ENCODE measurements around the gene ARTN. TPM values are rescaled to one million over a fixed set of nuclear protein-coding genes. Genes with fewer than 3 reads are reported as not detected.

ARTN gene
- total RNA-seq, 2 donors from 2014 or later, result 2.5 to 4.2 TPM

DNA sequence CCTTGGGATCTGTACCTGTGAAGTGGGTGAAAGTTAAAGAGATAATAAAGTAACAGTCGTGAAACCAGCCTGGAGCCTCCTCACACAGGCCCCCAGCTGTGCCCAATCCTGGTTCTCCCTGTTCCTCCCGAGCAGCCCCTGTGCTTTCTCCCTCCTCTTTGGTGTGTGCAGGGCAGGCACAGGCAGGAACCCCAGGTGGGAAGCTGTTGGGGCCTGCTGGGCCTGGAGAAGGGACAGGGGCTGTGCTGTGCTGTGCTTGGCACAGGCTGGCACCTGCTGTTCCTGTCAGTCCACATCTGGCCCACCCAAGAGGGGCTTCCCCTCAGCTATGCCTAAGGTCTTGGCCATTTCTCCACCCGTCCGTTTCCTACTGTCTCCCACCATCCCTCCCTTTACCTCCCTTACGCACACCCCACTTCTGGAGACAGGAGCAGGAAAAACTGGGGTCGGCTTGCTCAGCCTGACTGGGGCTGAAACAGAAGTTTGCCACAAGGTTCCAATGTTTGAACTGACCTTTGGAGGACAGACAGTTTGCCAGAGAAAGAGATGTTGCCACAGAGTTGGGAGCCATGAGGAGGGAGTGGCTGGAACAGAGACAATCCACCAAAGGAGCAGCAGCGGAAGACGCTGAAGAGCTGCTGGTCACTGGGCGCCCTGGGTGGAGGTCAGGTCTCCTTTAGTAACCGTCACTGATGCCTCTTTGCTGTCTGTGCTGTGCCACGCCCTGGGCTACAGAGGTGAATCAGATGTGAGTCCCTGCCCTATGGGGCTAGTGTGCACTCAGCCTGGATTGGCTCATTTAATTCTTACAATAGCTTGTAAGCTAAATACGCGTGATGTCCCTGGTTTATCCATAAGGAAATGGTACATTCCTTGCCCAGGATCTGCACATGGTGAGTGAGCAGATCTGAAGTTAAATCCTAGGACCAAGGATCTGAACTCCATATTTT lies 18.8 kb upstream of the ARTN start:
- DNase-seq (ENCODE audit: low spot score), result peak; percentile 50
- intact Hi-C loops (cut with DNase I), result no loop called here

DNA sequence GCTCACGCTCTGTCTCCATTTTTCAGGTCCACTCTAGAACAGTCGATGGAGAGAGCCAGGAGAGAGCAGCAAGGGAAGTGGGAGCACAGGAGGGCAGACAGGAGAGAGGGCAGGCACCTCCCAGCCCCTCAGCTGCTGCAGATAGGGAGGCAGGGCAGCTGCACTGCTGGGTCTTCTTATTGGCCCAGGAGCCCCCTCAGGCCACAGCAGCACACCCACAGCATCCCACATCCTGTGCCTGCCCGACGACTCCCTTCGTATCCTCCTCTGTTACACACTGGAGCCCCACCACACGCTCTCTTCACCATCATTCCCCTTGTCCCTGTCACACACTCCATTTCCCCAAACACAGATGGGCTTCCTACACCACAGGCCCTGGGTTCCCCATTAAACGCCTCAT lies 13.7 kb upstream of the ARTN start:
- DNase-seq (ENCODE audit: low spot score), result no peak
- intact Hi-C loops (cut with DNase I), result no loop called here

DNA sequence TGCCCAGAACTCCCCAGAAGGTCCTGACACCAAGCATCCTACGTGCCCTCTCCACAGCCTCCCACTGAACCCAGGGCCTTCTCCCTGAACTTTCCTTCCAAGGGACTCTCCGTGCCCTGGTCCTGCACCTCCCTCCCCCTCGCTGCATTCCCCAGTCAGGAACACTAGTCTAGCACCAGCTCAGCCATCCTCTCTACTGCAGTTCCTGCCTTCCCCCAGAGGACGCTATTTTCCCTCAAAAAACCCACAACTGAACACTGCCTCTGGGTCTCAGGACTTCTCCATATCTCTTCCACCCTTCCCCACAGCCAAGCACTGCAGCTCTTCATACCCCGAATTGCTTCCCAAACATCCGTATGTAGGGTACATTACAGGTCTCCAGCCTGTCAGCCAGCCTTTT lies 12.6 kb upstream of the ARTN start:
- no peak for DNase-seq (ENCODE audit: low spot score)
- intact Hi-C loops (cut with DNase I), result no loop called here

DNA sequence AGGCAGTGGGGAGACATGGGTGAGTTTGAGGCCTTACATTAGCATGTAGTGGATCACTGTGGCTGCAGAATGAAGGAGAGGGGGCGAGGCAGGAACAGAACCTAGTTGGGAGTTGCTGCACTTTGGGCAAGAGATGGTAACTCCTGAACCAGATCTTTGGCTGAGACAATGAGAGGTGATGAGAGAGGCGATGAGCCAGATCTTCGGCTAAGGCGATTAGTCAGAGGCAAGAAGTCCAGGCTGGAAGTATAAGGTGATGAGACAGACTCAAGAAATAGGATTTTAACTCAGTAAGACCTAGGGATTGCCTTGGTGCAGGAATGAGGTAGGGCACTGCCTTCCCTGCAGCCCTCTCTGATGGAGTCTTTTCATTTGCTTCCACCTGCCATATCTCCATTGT lies 9.1 kb upstream of the ARTN start:
- DNase-seq (ENCODE audit: low spot score), result no peak
- intact Hi-C loops (cut with DNase I), result no loop called here

DNA sequence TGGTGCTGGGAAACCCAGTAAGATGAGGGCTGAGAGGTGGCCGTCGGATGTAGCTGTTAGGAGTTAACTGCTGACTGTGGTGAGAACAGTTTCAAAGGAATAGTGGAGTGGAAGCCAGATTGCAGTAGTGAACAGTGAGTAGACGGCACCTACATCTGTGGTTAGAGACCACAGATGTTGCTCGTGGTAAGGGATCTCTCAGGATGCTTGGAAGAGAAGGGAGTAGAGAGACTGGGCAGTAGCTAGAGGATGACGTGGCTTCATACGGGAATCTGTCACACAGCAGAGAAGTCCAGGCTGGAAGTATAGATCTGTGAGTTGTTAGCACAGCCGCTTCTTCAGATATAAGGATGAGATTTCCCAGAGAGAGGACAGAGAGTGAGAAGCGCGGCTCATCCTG lies 7.8 kb upstream of the ARTN start:
- DNase-seq (ENCODE audit: low spot score), result no peak
- intact Hi-C loops (cut with DNase I), result no loop called here

DNA sequence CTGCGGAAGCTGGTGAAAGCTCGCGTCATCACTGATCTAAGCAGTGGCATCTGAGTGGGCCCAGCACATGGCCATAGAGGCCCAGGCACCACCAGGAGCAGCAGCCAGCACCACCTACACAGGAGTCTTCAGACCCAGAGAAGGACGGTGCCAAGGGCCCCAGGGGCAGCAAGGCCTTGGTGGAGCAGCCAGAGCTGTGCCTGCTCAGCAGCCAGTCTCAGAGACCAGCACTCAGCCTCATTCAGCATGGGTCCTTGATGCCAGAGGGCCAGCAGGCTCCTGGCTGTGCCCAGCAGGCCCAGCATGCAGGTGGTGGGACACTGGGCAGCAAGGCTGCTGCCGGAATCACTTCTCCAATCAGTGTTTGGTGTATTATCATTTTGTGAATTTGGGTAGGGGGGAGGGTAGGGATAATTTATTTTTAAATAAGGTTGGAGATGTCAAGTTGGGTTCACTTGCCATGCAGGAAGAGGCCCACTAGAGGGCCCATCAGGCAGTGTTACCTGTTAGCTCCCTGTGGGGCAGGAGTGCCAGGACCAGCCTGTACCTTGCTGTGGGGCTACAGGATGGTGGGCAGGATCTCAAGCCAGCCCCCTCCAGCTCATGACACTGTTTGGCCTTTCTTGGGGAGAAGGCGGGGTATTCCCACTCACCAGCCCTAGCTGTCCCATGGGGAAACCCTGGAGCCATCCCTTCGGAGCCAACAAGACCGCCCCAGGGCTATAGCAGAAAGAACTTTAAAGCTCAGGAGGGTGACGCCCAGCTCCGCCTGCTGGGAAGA lies 3.2 kb upstream of the ARTN start:
- DNase-seq (ENCODE audit: low spot score), result no peak
- intact Hi-C loops (cut with DNase I), result no loop called here

DNA sequence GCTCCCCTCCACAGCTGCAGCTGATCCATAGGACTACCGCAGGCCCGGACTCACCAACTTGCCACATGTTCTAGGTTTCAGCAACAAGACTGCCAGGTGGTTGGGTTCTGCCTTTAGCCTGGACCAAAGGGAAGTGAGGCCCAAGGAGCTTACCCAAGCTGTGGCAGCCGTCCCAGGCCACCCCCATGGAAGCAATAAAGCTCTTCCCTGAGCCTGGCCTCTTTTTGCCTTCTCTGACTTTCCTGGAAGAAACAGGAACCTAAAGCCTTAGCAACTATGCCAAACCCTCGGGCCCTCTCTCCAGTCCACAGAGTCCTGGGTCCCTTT lies 2.7 kb upstream of the ARTN start:
- no peak for DNase-seq (ENCODE audit: low spot score)
- intact Hi-C loops (cut with DNase I), result no loop called here

DNA sequence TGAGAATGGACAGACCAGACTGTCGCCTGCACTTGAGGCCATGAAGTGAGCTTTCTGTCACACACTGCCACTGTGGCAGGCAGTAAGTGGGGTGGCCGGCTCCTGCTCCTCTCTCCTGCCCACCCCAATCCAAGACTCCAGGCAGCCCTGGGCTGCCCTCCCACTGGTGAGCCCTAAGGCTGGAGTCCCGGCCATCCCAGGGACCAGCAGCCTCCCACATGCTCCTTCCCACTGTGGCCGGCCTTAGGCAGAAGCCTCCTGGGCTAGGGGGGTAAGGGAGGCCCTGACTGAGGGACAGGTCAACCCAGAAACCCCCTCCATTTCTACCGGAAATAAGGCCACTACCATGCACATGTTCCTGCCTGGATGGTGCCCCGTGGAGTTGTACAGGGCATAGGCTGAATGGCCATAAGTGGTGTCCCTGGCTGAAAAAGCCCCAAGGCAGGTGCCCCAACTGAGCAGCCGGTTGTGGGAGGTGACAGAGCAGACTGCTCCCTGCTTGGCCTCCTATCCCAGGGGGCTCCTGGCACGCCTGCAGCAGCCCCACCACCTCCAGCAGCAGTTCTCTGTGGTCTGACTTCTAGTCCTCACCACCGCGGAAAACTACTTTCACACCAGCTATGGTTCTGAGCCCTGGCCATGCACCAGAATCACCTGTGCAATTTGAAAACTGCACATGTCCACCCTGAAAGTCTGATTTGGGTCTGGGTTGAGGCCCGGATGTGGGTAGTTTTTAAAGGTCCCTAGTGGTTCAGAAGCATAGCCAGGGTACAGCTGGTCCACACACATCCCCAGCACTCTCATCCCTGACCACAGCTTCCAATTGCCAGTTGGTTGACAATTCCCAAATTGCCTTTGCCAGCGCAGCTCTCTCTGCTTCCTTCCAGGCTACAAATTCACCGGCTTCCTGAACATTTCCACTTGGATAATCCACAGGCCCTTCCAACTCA lies 1.6 kb upstream of the ARTN start:
- intact Hi-C loops (cut with DNase I), result no loop called here
- no peak for DNase-seq (ENCODE audit: low spot score)

DNA sequence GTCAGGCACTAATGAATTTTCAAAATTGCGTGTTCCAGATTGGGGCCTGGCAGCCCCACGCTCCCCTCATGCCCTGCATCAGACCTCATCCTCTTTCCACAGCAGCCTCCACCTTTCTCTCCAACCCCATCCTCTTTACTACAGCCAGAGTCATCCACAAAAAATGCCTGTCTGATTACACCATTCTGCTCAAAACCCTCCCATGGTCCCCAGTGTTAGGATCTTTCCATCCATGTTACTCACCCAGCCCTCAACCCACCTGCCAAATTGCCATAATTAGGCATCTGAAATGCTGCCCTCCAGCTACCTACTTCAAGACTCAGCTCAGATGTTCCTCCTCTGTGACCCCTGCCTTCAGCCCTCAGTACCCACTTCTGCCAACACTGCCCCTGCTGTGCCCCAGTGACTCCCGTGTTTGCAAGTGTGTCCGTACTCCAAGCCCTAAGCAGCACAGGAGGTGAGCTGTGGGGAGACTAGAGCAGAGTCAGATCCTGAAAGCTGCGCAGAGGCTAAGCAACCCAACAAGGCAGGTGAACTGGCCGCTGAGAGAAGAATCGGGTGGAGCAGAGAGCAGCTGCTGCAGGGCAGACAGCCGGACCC lies 715 bp upstream of the ARTN start:
- DNase-seq (ENCODE audit: low spot score), result no peak
- intact Hi-C loops (cut with DNase I), result no loop called here

DNA sequence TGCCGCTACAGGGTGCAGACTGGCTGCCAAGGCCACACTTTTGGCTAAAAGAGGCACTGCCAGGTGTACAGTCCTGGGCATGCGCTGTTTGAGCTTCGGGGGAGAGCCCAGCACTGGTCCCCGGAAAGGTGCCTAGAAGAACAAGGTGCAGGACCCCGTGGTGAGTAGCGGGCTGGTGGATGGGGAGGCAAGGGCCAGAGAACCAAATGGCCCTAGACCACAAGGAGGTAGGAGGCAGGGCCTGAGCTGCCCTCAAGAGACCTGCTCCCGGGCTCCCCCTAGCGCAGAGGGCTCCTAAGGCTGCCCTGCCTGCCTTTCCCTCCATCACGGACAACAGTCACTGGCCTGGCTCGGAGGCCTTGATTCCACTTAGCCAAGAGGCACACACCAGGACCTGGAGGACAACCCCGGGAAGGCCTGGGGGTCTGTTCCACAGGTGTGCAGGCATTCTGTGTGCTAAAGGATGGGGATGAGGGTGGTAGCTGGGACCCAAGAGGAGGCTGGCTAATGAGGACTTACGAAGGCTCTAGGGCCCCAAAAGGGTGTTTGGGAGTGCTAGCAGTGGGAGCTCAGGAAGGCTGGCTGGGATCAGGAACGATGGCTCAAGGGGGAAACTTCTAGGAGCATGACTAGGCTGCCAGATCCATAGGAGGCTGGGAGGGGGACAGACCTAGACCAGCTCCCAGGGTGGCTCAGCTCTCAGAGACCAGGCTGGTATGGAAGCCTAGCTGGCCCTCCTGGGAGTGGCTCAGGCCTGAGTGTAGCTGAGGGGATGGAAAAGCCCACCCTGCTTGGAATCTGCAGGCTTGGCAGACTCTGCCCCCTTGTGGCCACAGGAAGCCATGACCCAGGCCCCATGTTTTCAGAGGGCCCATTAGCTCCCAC lies 742 bp downstream of the ARTN start:
- DNase-seq (ENCODE audit: low spot score), result peak; percentile 88
- intact Hi-C loops (cut with DNase I), result loop anchor here in 1 of 2 donors (2.0 kb wide), 1 partner anchor 170 kb away; no protein-coding TSS in a partner anchor

DNA sequence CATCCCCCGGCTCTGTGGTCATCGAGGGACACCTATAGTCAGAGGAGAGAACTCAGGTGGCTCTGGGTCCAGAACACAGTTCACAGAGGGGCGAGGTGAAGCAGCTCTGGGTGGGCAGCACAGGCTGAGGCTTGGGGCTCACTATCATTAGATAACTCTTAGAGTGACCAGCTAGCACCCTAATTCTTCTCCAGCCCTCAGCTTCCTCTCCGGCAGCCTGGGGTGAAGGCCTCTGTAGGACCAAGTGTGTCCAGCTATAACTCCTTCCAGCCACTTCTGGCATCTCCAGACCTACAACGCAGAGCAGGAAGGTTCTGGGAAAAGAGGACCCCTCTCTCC lies 1.4 kb downstream of the ARTN start:
- no peak for DNase-seq (ENCODE audit: low spot score)
- intact Hi-C loops (cut with DNase I), result loop anchor here (2.0 to 5.0 kb wide), 2 partner anchors 170 to 173 kb away; no protein-coding TSS in a partner anchor

DNA sequence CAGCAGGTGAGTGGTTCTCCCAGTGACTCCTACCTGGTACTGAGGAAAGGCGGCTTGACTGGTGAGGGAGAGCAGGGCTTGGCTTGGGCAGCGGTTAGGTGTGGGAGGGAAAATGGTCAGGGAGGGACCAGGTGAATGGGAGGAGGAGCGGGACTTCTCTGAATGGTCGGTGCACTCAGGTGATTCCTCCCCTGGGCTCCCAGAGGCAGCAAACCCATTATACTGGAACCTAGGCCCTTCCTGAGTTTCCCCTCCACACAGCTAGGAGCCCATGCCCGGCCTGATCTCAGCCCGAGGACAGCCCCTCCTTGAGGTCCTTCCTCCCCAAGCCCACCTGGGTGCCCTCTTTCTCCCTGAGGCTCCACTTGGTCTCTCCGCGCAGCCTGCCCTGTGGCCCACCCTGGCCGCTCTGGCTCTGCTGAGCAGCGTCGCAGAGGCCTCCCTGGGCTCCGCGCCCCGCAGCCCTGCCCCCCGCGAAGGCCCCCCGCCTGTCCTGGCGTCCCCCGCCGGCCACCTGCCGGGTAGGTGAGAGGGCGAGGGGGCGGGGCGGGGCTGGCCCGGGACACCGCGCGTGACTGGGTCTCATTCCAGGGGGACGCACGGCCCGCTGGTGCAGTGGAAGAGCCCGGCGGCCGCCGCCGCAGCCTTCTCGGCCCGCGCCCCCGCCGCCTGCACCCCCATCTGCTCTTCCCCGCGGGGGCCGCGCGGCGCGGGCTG lies 2.3 kb downstream of the ARTN start:
- DNase-seq (ENCODE audit: low spot score), result peak; percentile 68
- intact Hi-C loops (cut with DNase I), result loop anchor here (2.0 to 5.0 kb wide), 2 partner anchors 171 to 174 kb away; no protein-coding TSS in a partner anchor

DNA sequence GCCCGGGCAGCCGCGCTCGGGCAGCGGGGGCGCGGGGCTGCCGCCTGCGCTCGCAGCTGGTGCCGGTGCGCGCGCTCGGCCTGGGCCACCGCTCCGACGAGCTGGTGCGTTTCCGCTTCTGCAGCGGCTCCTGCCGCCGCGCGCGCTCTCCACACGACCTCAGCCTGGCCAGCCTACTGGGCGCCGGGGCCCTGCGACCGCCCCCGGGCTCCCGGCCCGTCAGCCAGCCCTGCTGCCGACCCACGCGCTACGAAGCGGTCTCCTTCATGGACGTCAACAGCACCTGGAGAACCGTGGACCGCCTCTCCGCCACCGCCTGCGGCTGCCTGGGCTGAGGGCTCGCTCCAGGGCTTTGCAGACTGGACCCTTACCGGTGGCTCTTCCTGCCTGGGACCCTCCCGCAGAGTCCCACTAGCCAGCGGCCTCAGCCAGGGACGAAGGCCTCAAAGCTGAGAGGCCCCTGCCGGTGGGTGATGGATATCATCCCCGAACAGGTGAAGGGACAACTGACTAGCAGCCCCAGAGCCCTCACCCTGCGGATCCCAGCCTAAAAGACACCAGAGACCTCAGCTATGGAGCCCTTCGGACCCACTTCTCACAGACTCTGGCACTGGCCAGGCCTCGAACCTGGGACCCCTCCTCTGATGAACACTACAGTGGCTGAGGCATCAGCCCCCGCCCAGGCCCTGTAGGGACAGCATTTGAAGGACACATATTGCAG lies 3.0 kb downstream of the ARTN start:
- intact Hi-C loops (cut with DNase I), result loop anchor here in 1 of 2 donors (5.0 kb wide), 1 partner anchor 174 kb away; no protein-coding TSS in a partner anchor

DNA sequence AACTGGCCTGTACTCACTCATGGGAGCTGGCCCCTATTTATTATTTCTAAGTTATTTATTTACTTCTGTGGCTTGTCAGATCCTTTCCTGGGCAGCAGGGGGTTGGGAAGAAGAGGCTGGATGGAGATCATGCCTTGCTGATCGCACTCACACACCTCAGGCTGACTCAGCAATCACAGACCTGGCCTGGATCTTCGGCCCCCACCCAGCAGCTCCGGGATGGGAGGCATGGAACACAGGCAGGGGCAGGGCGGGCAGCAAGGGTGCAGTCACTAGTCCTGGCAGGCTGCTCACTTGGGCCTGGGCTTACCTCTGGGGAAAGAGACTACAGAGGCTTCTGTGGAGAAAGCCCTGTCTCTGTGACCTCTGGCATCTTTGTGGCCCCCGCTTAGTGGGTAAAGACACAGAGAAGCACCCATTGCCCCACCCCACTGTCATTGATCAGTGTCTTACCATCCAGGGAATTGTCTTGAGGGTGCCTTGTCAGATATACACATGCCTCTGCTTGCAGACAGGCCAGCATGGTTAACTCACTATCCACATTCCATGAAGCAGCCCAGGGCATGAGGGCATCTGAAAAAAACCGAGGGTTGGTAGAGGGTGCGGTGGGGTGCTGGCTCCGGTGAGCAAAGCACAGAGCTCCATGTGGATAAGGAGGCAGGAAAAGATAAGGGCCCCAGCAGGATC lies 3.7 kb downstream of the ARTN start:
- intact Hi-C loops (cut with DNase I), result loop anchor here in 1 of 2 donors (5.0 kb wide), 1 partner anchor 175 kb away; no protein-coding TSS in a partner anchor
- peak; percentile 79 for DNase-seq (ENCODE audit: low spot score)

More for the DNA sequence above, 3.0 kb downstream of the ARTN start:
- peak; percentile 78 for DNase-seq (ENCODE audit: low spot score)

DNA sequence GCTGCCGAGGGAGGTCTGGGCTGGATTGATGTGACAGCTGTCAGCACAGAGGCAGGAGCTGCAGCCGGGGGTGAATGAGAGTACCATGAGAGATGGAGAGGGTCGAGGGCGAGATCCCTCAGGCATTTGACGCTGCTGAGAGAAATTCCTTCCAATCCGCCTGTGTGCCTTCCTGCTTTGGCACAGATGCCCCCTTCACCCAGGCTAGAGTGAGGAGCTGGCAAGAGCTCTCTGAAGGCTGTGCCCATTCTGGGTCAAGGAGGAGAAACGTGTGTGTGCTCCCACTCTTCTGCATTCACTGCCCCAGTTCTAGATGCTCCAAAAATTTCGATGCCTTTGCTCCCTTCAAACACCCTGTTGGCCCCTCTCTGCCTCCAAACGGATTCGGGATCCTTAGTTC lies 4.8 kb downstream of the ARTN start:
- intact Hi-C loops (cut with DNase I), result loop anchor here in 1 of 2 donors (5.0 kb wide), 1 partner anchor 176 kb away; no protein-coding TSS in a partner anchor
- no peak for DNase-seq (ENCODE audit: low spot score)

Data from posterior vena cava (tissue), 2 donors.